Activated naive CD8-positive, alpha-beta T cell treated with anti-CD3 and anti-CD28 coated beads, Interleukin-2, amount 50 U/mL, for 16 hours (primary cell): ENCODE measurements around the gene ACTR8.

Experiments used
- DNase-seq: peaks from one replicate; pipeline ENCODE4 v3.0.0-alpha.2; 2020; ENCODE audit warnings: low read depth, low spot score

The ACTR8 gene

DNA sequence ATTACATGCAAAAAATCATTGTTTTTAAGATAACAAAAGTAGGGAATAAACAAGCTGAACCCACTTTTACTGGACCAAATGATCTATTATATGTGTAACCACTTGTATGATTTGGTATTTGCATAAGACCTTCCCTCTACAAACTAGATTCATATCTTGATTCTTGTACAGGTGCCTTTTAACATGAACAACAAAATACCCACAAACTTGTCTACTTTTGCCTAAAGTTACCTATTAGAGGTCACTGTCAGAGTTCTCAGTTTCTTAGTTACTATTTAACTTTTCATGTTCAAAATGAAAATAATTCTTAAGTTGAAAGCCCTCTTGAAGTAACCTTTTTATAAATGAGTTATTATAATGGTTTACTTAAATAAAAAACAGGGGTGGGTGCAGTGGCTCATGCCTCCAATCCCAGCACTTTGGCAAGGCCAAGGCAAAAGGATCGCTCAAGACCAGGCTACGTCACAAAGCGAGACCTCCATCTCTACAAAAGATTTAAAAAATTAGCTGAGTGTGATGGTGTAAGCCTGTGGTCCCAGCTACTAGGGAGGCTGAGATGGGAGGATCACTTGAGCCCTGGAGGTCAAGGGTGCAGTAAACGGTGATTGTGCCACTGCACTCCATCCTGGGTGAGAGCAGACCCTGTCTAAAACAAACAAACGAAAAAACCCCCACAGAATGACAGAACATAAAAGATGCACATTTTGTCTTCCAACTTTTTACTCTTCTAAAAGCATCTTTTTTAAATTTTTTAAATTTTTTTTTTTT is 16.0 kb downstream of the ACTR8 start:
- no peak for DNase-seq

- DNase-seq, result no peak
Measured at GRCh38 chr3:53863145-53863544, 18.8 kb downstream of the ACTR8 start.

GRCh38 chr3:53862241-53862640 is 19.7 kb downstream of the ACTR8 start:
- no peak for DNase-seq

DNA sequence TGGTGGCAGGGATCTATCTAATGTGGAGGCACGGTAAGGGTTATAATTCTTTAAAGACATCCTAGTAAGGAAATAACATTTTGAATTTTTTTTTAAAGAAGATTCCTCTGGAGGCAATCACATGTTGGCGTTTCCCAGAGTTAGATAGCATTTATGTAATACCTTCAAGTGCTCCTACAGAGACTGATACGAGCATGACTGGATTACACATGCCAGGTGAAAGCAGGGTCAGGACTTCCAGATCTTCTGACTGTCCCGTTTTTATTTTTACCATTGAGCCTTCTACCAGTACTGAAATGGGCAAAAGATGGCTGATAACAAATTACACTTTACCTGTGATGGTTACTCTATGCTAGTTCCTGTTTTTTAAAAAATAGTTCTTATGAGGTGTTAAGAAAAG is 21.8 kb downstream of the ACTR8 start:
- no peak for DNase-seq

DNA sequence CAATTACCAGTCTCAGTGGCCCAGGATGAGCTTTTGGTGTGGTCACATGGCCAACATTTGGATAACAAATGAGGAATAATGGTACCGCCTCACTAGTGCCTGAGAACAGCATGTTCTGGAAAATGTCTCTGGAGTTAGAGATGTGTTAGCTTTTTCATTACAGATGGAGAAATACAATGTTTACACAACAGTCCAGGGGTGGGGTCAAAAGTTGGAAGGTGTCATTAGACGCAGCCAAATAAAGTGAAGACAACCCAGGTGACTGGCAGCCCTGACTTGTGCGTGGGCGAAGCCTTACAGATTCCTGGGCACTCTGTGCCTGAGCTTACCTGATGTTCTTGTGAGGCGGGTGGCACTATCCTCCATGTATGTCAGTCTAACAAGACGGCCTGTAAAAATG is 22.8 kb downstream of the ACTR8 start:
- no peak for DNase-seq

- DNase-seq, result no peak
Measured at GRCh38 chr3:53858096-53858741, 23.7 kb downstream of the ACTR8 start.

DNA sequence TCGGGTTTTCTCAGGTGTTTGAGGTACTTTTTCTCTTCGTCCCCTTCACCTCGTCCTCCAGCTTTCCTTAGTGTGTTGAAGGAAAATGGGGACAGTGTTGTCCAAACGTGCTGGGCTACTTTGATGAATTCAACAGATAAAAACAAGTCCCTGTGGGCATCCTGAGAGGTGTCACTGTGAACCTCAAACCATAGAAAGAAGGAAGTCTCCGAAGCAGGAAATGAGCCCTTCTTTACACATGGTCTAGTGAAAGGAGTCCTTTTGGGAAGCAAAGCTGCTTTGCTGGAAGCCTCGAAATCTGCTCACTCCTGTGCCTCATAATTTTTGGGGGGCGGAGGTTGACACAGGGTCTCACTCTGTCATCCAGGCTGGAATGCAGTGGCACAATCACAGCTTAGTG is 25.0 kb downstream of the ACTR8 start:
- DNase-seq, result no peak

GRCh38 chr3:53850895-53851294 is 31.1 kb downstream of the ACTR8 start:
- no peak for DNase-seq

- DNase-seq, result no peak
Measured at GRCh38 chr3:53849916-53850315, 32.0 kb downstream of the ACTR8 start.

GRCh38 chr3:53846851-53847155 is 35.1 kb downstream of the ACTR8 start:
- DNase-seq, result no peak

DNA sequence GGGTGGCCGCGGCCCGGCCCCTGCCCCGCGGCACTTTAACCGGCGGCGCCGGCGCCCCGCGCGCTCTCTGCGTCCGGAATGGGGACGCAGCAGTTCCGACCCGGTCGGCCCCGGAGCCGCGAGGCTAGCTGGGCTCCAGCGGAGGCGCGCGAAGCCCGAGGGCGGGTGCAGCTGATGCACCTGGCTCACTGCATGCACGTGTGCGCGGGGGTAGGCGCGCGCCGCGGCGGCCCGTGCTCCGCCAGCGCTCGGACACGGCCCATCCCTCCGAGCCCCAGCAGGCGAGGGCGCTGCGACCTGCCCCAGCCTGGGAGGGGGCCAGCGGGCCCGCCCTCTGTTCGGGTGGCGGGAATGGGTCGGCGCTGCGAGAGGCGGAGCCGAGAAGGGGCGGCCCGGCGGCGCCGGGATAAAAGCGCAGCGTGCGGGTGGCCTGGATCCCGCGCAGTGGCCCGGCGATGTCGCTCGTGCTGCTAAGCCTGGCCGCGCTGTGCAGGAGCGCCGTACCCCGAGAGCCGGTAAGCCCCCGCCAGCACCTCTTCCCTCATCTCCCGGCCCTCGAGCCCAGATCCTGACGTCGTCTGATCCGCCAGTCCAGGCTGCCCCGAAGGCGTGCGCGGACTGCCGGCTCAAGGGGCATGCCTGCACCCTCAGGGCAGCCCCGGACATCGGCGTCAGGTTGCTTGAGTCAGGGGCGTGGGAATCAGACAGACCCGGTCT is 35.7 kb downstream of the ACTR8 start, which contains the start of the genes CHDH and IL17RB:
TSS of gene CHDH (minus strand) at position 286 of the 717 bp plus-strand sequence. CDS start 22,411 bp downstream, outside the sequence.
TSS of gene IL17RB (plus strand) at position 435 of the 717 bp plus-strand sequence. CDS start at position 456, 21 bp downstream.
- DNase-seq, result no peak

DNA sequence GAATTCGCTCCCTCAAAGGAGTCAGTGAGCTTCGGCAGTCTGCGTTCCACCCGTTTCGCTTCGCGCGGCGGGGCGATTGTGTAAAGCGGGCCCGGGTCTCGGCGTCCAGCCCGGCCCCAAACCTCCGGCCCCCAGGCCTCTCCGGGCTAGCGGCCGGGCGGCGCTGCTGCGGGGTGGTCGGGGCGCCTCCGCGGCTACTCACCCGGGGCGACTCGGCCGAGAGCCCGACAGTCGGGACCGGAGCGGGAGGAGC is 36.1 kb downstream of the ACTR8 start:
- DNase-seq, result no peak

GRCh38 chr3:53845103-53845880 is 36.7 kb downstream of the ACTR8 start:
- DNase-seq, result no peak

DNA sequence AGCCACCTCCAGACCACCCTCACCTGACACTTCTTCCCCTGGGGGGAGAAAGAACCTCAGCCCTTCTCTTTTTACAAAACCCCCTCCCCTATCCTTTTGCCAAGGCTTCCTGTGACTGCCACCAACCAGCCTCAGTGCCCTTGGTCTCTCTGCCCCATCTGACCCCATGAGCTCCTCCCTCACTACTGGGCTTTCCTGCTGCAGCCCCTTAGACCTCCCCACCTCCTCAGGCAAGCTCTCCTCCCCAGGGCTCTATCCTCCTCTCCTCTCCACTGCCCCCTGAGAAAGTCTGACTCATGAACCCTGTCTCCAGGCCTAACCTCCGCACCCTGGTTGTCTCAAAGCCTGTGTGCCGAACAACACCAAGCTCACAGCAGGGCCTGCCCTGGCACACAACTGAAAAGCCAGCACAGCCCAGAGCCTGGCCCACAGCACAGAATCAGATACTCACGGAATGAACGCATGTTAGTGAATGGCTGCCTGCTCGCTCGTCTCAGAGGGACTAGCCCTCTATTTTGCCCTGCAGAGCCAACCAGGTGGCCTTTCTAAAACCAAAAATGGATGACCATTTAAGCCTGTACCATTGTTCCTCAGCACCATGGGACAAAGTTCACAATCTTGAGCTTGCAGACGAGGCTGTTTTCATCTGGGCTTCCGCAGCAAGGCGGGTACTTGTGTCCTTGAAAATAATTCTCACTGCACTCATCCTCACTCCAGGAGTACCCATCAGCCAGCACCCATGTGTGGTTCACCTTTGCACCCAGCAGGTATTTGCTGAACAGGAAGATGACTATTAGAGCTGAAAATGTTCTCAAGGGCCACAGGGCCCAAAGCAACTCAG is 37.5 kb downstream of the ACTR8 start:
- no peak for DNase-seq

GRCh38 chr3:53843195-53844177 is 38.5 kb downstream of the ACTR8 start:
- DNase-seq, result no peak

- no peak for DNase-seq
Measured at GRCh38 chr3:53842436-53843194, 39.3 kb downstream of the ACTR8 start.

DNA sequence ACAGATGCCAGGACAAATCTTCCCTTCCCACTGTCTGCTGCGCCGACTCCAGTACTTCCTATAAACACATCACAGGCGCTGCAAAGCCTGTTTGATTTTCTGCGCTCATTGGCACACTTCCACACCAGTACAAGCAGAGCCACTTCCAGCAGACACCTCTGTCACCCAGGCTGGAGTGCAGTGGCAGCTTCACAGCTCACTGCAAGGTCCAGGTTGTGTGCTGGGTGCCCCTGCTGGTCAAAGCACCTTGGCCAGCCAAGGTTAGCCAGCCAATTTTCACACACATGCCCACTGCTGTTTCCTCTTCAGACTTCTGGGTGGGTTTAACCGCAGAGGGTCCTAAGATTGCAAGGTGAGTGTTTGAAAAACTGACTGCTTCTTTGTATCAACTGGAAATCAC is 40.7 kb downstream of the ACTR8 start:
- DNase-seq, result no peak

- no peak for DNase-seq
Measured at GRCh38 chr3:53837331-53837730, 44.6 kb downstream of the ACTR8 start.
